ENCODE results near the gene POLD3.

POLD3 gene

DNA sequence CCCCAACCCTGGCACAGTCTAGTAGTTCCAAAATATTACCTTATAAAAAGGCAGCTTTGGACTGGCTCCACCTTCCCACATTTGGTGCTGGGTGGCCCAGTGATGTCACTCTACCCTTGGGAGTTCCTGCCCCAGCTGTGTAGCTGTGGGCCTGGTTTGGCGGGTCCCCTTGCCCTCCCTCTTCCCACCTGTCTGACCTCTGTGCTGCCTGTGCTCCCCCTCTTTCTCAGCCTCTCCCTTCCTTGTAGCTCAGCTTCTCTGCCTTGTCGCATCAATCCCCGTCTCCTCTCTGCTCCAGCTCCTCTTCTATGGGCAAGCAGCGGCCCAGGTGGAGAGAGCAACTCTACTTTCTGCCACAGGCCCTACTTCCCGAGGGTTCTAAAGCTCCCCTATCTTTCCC is 84.2 kb downstream of the POLD3 start:
- DNase-seq, result no peak

DNA sequence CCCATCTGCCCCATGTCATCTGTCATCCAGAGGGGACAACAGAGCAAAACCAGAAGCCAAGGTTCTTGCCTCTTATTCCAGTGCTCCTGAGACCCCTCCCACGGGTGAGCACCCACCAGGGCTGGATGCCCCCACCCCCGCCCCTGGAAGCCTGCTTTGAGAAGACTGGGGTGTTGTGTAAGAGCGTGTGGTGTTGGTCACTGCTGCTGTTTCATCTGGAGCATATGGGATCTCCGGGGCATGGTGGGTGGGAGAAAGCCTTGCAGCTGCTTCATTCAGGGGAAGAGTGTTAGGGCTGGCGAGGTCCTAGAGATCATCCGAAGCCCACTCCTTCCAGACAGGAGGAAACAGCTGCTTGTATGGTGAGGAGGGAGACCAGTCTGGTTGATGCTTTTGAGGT is 84.7 kb downstream of the POLD3 start:
- no peak for DNase-seq

DNA sequence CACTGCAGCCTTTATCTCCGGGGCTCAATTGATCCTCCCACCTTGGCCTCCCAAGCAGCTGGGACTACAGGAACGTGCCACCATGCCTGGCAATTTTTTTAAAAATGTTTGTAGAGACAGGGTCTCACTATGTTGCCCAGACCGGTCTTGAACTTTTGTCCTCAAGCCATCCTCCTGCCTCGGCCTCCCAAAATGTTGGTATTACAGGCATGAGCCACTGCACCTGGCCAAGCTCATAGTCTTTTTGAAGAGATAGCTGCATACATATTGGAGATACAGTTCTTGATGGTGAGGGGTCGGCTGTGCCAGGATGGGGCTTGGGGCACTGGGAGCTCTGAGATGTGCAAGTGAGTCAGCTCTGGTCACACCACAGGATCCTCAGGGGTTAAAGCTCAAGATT is 85.7 kb downstream of the POLD3 start:
- DNase-seq, result no peak

DNA sequence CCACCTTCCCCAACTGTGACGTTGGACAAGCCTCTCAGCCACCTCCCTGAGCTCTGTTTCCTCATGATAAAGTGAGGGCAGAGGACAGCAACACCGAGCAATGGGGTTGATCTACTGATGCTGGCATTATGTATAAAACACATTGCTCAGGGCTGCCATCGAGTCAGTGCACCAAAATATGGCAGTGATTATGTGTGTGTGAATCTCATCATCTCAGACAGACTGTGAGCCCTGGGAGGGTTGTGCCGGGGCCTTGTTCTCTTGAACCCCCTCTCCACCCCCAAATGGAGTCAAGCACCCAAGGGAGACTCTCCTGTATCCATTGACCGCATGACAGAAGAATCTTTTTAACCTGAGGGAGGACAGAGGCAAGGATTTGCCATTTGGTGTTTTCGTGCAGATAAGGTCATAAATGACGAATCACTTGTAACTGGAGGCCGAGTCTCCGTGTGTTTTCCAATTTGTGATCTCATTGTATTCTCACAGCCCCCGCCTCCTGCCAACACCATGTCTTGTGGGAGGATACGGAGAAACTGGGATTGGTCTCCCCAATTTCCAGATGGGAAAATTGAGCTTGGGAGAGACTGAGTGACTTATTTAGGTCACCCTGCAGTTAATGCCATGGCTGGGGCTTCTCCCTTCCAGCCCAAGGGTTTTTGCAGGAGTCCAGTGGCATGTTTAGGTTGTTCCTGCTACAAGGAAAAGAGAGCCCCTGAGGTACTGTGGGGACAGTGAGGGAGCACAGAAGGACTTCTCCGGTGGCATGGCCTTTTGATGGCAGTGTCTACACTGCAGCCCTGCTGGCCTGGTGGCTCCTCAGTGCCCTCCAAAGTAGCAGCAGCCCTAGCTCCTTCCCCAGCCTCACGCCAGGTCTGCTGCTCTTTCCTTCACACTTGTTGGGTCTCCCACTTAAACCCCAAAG is 86.5 kb downstream of the POLD3 start:
- DNase-seq, result no peak

DNA sequence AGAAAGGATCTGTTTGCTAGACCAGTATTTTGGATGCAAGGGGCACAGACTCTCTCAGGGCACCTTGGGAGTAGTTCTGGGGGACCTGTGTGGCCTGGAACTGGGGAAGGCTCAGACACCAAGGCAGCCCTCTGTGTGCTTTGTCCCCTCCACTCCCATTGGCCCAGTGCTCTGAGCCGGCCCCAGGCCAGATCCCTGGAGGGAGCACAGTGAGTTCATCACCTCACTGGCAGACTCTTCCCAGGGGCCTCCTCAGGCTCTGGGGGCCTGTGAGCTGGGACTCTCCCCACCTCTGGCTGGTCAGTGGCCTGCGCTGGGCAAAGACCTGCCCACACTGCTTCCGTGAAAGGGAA is 87.1 kb downstream of the POLD3 start:
- DNase-seq, result no peak

DNA sequence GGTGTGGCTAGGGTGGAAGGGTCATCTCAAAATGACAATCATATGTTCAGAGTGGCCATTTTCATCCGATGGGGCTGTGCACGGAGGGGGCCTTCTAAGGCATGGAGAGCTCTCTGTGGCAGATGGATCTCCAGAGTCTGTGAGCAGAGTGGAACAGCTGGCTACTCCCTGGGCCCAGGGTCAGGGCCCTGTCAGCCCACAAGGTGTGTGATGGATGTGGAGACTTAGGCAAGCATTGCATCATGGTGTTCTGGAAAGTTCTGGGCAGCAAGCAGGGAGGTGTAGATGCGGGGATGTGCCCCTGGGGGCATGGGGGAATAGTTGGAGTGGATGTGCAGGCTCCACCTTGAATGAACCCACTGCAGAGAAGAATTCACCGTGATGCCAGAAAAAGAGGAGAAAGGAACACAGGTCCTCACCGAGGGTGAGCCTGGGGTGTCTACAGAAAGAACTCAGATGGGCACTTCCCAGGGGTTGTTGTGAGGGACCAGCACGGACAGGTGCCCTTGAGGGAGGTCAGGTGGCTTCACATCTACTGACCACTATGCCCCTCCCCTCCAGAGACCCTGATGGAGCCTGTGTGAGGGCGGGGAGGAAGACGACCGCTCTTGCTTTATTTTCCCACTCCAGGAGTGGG is 87.8 kb downstream of the POLD3 start:
- no peak for DNase-seq

DNA sequence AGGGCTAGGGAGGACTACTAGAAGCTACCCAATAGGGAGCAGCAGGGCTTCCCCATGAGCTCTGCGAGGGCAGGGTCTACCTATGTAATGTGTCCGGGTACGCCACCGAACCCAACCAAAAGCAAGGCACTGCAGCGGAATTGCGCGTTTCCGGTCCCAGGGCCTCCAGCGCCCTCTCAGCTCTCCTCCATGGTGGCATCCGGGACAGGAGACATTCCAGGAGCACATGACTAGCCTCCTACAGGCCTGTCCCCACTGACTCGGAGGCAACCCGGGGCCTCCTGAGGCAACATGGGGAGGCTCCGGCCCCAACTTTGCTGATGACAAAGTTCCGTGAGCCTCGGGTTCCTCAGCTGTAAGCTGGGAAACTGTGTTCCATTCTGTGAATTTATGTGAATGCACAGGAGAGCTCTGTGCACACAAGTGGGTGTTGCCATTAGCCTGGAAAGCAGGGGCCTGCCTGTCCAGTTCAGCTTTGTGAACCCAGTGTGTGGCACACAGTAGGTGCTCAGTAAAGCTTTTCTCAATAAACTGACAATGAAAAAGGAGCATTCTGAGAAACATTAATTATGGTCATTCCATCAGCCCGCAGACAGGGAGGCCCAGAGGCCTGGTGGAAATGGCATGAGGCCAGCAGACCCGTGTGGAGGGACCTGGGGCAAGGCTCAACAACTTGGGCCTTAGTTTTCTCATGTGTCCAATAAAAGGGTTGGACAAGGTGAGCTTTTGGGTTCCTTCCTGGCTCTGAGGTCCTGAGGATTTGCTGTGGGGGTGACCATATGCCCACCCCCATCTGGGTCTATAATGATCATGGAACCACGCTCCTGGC is 88.5 kb downstream of the POLD3 start:
- DNase-seq, result no peak

DNA sequence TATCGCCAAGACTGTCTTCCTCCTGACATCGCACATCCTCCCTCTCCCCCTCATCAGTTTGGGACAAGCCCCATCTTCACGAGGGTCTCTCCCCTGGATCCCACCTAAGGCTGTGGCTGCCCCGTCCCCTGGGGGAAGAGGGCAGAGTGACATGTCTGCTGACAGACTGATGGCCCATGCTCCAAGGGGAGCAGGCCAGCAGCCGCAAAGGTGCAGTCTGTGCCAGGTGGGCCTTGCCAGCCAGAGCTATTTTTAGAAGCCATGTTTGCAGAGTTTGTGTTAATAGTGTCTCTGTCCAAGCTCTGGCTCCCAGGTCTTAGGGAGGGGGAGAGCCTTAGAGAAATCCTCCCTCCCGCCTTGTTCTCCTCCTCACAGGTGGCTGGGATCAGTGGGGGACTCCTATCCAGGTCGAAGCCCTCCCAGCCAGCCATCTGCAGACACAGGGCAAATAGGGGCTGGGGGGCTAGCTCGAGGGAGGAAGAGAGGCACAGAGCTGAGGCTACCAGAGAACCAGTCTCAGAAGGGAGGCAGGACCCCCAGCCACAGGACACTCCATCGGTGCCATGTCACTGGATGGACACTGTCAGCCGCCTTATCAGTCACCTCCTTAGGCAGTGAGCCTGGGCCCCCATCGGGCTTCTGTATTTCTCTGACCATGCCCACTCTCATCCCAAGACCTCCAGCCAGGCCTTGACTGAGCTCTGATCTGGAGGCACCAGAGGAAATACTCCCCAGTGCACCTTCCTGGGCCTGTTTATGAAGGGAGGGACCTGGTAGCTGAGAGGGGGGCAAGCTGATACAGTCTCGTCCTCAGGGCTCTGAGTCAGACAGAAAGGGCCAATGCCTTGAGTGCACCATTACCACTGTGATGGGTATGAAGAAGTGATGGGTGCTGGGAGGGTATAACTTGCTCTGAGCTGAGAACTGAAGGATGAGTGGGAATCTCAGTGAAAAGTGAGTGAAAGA is 89.6 kb downstream of the POLD3 start:
- no peak for DNase-seq

DNA sequence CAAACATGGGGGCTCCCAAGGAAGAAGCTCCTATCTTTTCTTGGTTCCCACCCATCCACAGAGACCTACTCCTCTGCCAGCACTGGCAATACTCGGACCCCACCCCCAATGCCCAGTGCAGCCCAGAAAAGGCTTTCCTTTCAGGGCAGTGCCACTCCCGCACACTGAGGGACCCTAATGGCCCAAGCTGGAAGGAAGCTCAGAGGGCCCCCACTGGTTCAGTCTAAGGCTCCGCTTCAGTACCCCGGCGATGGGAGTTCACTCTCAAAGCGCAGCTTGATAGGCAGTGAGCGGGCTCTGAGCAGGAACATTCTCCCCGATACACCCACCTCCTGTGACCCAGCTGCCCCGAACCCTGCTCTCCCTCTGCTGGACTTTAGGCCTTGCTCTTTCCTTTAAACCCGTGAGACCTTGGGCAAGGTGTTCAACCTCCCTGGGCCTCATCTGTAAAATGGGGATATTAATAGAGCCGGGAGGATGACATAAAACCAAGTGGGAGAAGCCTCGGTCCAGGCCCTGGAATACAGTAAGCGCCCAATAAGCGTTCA is 90.4 kb downstream of the POLD3 start:
- DNase-seq, result no peak

DNA sequence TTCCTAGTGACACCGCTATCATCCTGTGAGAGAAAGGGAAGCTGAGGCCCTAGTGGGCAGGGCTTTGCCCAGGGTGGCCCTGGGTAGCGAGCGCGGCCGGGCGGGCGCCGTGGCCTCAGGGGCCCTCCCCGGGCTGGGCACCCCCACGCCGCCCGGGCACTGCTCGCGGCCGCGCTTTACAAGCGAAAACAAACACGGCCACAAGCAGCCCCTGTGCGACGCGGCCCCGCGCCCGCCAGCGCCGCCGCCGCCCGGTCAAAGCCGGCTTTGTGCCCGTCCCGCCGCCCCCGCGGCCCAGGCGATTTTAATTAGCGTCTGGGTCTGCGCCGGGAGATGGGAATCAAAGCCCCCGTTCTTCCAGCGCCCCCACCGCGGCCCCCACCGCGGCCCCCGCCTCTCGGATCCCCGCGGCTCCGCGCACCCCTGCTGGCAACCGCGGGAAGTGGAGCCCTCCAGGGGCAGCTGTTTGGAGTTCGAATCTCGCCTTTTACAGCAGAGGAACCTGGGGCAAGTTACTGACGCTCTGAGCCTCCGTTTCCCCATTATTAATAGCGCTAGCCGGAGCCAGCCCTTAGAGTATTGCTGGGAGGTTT is 91.0 kb downstream of the POLD3 start:
- peak in 2 of 3 donors; percentile 29 to 49 for DNase-seq

DNA sequence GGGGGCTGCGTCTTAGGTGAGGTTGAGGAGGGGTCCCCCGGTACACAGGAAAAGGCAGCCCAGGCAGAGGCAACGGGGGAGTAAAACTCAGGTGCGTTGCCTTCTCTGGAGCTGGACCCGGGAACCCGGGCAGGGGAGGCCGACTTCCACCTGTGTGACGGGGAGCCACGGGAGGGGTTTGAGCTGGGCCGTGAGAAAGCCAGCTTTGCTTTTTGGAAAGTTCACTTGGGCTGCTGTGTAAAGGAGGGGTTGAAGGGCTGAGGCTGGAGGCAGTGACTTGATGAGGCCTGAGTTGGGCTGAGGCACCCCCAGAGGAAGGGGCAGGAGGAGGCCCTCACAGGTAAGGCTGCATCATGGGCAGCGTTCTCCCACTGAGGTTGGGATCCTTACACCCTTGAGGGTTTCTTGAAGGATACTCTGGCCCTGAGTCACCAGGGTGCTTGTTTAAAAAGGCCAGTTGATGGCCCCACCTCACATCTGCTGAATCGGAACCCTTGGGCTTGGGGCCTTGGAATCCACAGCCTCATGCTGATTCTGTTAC is 91.6 kb downstream of the POLD3 start:
- no peak for DNase-seq

DNA sequence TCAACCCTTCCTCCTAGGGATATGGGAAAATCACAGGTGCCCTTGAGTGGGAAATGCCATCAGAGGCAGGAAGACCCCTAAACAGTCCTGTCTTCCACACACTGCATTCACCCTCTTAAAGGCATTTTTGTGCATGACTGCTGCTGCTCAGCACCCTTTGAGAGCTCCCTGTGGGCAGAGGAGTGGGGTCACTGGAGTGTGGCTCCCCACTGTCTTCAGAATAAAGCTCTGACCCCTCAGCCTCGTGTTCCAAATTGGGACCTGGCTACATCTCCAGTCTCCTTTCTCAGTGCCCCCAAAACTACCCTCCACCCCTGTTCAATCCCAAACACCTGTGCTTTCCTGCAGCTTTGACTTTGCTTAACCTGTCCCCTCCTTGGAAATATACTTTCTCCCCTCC is 92.3 kb downstream of the POLD3 start:
- DNase-seq, result no peak

DNA sequence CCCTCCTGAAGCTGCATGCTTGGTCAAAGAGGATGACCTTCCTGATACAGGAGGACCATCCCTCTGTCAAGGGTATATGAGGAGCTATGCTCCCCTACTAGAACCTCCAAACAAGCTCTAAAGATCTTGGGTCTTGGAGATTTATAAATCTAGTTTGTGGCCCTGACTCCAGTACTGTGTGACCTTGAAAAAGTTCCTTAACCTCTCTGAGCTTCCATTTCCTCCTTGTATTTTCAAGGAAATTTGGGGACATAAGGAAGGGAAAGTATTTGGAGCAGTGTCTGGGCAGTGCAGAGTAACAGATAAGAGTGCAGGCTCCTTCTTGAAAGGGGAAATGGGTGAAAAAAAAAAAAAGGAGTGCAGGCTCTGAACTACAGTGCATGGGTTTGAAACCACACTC is 93.0 kb downstream of the POLD3 start:
- no peak for DNase-seq

DNA sequence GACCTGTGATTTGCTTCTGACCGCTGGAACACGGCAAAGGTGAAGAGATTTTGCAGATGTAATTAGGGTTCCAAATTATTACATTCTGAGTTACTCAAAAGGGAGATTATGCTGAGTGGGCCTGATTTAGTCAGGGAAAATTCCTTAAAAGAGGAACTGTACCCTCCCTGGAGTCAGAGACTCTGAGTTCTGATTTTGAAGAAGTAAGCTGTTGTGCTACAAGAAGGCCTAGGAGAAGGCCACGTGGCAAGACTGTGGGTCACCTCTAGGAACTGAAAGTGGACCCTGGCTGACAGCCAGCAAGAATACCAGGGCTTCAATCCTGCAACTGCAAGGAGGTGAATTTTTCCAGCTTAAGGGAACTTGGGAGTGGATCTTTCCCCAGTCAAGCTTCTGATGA is 93.5 kb downstream of the POLD3 start:
- peak; percentile 88 to 95 (median 93) for DNase-seq

DNA sequence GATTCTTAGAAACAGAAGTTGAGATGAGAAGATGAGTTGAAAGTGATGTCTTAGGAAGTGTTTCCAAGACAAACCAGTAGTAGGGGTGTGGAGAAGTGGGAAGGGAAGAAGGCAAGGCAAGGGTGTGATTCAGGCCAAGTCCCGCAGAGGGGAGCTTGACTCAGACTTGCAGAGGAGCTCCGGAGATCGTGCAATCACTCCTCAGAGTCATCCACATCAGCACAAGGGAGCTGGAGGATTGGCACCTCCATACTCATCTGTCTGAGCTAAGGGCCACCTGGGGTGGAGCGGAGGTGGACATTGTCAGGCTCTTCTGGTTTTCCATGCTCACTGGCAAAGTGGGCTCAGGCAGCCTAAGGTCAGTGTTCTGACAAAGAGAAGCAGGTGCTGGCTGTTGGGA is 94.4 kb downstream of the POLD3 start:
- DNase-seq, result peak; percentile 72 to 75 (median 73)

DNA sequence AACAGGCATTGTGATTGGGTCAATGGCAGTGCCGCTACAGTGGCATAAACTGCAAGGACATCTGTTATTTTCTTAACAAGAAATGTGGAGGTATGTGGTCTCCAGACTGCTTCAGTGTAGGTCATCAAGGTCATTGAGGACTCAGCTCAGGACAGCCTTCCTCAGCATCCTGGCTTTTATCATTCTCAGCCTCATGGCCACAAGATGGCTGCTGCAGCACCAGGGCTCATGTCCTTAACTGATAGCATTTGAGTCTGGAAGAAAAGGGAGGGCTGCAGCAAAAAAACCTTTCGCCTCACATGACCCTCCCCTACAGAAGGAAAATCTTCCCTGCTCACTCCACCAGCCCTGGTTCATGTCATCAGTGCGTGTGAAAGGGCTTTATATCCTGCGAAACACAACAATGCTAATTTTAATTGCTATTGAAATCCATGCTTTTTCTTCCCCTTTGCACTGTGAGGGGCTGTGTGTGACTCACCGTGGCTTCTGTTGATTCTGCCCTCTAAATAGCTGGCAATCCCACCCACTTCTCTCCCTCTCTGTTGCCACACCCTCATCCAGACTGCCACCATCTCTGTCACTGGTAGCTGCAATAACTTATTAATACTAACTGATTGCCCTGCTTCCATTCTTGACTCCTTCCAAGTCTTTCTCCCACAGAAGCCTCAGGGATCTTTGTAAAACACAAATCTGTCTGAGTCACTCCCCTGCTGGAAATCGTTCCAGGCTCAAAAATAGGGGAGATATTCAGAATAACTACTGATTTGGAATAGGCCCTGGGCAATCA is 95.0 kb downstream of the POLD3 start:
- peak; percentile 51 to 63 (median 61) for DNase-seq

DNA sequence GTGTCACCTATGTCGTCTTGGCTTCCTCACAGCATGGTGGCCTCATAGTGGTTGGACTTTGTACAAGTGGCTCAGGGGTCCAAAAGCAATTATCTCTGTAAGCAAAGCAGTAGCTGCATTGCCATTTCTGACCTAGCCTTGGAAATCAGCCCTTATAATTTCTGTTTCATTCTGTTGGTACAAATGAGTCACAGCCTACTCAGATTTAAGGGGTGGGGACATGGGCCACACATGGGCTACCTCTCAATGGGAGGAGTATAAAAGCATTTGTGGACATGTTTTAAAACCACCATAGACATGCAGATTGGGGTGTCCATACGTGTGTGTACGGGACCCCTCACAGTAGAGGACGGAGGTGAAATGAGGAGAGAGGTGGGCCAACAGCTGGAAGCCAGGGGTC is 97.3 kb downstream of the POLD3 start:
- no peak for DNase-seq

DNA sequence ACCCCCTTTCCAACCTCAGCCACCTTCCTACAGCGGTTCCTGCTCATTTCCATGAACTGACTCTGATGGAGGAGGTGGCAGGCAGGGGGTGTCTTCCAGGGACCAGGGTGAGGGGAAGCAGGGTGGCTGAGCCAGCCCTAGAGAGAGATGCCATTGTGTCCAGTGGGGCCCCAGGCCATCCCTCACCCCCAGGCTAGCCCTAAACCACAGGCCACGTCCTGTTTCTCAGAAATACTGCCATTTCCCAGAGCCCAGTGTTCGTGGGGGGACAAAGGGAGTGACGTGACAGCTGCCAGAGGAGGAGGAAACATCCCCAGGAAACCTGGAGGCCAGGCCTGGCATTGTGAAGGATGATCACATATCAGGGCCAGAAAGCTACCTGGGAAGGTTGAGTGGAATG is 99.4 kb downstream of the POLD3 start:
- no peak for DNase-seq
